ENCODE measurements around the gene DHX58.

The DHX58 gene

DNA sequence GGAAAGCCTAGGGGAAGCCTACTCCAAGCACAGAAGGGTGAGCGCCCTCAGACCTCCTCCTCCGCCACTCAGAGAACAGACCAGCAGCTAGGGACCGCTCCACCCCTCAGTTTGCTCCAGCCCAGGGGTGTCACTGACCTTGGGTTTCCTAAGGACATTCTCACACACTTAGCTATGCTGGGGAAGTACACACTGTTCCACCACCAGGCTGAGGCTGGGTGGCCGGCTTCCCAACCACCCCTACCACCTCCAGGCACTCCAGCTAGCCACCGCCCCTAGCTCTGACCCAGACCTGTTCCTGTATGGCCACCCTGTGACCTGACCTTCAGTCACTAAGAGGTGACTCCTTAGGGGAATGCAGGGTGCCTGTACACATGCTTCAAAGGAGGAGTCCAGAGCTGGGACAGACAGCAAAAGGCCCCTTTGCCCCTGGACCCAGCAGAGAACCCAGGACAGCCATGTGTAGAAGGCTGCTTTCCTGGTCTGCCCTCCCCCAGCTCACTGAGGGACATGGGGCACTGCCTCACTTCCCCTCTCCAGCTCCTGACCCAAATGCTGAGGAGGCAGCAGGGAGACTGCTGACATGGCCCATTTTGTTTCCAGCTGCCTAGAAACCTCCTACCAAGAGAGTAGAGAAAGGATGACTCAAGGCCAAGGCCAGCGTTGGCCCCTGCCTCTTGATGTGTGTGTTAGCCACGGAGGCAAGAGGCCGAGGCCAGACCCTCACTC lies 16.8 kb upstream of the DHX58 start:
- DNase-seq (ENCODE audit: low spot score), result no peak

DNA sequence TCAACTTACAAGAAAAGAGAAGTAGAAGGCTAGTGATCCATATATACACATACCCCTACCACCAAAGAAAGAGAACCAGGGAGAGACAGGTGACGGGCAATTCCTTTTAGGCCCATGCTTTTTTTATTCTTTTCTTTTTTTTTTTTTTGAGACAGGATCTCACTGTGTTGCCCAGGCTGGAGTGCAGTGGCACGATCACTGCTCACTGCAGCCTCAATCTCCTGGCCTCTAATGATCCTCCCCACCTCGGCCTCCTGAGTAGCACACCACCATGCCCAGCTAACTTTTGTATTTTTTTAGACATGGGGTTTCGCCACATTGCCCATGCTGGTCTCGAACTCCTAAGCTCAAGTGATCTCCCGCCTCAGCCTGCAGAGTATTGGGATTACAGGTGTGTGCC lies 14.9 kb upstream of the DHX58 start:
- no peak for DNase-seq (ENCODE audit: low spot score)

DNA sequence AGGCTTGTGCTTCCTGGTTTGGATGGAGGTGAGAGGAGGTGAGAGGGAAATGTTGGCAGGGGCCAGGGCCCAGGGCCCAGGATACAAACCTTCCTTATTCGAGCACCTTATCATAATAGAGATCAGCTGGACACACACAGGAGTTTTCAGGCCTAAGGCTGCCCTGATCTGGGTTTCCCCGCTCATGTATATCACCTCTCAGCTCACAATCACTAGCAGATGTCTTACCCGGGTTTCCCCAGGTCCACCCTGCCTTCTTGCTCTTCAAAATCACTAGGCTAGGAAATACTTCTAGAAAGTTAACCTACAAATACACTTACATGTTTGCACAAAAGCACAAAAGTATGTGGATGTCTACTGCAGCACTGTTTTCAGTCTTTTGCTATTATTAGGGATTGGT lies 14.3 kb upstream of the DHX58 start:
- DNase-seq (ENCODE audit: low spot score), result no peak

DNA sequence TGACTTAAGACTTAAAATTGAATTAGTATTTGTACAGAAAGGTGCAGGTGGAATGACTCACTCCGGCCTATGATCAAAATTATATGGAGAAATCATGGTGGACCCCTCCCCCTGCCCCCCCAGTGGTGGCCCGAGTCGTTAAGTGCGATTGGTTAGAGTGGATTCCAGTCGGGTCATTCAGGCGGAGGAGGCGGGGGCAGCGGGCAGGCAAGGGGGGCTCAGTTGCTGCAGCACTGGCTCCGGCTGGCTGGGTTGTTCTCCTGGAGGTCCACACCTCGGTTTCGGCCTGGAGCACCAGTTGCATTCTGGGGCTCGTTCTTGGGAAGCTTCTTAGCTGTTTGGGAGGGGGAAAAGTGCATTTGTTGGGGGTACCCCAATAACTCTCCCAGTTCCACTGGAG lies 13.1 kb upstream of the DHX58 start:
- no peak for DNase-seq (ENCODE audit: low spot score)

DNA sequence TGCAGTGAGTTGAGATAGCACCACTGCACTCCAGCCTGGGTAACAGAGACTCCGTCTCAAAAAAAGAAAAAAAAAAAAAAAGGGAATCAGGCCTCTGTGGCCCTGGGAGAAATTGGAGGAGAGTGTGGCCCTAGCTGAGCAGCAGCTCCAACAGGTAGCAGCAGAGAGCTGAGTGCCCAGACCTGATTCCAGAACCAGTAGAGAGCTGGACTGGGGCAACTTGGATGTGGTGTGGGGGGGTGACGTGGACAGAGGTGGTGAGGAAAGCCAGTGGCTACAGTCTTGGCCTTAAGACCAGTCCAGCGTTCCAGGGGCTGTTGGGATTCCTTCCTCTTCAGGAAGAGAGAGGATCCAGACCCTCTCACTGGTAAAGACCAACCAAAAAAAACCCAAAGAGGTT lies 11.7 kb upstream of the DHX58 start:
- no peak for DNase-seq (ENCODE audit: low spot score)

DNA sequence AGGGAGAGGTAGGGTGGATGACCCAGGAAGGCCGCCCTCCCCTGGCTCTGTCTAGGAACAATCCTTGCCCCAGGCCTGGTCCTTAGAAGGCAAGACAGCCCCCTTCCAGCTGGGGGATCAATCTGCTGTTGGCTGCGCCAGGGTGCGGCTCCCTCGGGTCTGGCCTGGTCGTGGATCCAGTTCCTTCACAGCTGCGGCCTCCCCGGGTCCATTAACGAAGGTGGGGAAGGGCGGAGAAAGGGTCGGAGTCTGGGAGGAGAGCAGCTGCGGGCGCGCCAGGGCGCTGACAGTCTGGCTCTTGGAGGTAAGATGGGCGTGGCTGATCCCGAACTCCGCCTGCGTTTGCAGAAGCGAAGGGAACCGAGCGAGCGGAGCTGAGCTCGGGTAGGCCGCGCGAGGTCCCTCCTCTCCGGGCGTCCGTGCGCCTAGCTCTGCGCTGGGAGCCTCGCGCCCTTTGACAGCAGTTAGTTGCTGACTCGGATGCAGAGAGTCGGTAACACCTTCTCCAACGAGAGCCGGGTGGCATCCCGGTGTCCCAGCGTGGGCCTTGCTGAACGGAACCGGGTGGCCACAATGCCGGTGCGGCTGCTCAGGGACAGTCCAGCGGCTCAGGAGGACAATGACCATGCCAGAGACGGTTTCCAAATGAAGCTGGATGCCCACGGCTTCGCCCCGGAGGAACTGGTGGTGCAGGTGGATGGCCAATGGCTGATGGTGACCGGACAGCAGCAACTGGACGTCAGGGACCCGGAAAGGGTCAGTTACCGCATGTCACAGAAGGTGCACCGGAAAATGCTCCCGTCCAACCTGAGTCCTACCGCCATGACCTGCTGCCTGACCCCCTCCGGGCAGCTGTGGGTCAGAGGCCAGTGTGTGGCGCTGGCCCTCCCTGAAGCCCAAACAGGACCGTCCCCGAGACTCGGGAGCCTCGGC lies 10.1 kb upstream of the DHX58 start, which contains the start of gene HSPB9:
TSS of gene HSPB9 (plus strand) at position 434 of the 933 bp plus-strand sequence. CDS start at position 481, 47 bp downstream.
- peak; percentile 86 for DNase-seq (ENCODE audit: low spot score)

DNA sequence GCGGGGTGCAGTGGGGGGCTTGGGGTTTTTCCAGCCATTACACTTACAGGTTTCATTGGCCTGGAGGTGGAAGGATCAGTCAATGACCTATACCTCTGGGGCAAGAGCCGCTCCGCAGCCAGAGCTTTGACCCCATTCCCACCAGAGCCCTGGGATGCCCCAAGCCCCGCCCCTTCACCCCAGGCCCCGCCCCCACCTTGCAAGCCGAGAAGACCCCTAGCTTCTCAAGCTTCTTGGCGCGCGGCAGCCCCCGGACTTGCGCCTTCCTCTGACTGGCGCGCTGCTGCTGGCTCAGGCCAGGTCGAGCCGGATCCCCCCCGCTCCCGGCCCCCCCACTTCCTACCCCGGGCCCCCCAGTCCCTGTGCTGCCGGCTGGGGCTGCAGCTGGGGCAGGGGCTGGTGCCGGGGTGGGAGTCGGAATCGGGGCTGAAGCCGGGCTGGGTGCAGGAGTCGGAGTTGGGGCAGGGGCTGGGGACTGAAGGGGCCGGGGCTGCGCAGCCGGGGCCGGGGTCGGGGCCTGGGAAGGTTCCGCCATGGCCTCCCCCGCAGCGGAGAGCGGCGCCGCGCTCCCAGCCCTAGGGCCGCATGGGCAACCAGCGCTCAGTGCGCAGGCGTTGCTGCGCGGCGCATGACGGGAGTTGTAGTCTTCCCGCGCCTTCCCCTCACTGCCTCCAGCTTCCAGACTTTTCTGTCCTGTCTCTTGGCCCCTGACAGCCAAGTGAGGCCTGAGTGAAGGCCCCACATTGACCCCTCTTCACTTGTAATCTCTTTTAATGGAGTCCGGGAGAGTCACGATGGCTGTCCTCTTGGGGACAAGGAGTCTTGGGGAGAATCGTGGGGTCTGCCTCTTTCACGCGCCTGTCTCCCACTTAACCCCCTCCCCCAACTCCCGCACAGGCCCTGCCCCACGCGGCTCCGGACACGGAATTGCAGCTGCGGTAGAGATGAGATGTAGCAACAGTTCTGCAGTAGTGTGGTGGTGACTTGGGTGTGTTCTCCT lies 8.6 kb upstream of the DHX58 start, which contains the start of gene KAT2A:
TSS of gene KAT2A (minus strand) at position 598 of the 1,000 bp plus-strand sequence. CDS start at position 535, 63 bp downstream.
- DNase-seq (ENCODE audit: low spot score), result peak; percentile 96

DNA sequence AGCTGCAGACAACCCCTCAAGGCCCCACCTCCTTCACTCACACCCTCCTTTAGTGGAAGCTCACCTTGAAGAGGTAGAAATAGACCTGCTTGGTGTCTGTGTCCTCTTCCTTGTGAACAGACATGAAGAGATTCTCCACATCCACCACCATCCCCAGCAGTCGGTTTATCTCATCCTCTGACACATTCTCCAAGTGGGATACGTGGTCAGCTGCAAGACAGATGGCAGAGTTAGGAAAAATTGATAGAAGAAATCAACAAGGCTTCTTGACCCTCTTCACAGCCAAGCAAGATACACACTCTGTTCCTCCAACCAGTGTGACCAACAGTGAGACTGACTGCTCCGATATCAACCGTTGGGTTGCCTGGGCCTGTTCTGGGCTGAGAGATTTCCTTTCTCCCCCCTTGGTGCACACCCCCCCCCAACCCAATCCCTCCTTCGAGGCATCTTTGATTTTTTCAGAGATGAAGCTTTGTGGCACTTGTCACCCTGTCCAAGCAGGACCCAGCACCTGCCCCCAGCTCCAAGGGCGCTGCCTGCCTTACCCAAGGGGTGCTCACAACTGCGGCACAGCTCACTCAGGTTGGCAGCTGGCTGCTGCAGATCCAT lies 7.8 kb upstream of the DHX58 start:
- DNase-seq (ENCODE audit: low spot score), result no peak

DNA sequence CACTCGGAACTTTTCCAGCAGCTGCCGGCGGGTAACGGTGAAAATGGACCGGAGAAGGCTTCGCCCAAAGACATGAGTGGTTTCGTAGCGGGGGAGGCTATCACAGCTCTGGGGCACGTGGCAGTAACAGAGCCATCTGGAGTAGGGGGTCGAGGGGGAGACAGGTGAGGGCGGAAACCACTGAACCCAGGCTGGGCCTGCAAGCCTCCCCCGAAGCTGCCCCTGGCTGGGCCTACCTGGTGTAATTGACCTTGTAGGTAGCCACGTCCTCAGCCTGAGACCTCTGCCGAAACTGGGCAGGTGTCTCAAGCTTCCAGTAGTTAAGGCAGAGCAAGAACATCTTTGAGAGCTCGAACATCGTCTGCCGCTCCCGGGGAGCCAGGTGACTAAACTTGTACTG lies 6.8 kb upstream of the DHX58 start:
- DNase-seq (ENCODE audit: low spot score), result no peak

DNA sequence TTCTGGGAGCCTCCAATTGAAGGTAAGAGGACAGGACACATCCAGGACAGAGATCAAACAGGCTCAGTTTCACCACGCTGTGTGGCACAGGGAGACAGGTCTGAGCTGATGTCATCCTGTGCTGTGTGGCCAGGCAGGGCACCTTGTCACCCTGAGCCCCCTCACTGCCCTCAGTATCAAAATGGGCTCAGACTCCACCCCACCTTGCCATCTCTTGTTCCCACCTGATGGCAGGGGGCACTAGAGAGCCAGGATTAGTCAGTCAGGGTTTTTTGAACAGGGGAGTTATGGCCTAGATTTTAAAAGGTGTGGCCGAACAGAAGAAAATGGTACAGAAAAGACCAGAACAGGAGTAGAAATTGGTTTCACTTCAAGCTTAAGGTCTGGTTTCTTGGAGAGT lies 6.0 kb upstream of the DHX58 start:
- DNase-seq (ENCODE audit: low spot score), result peak; percentile 42

DNA sequence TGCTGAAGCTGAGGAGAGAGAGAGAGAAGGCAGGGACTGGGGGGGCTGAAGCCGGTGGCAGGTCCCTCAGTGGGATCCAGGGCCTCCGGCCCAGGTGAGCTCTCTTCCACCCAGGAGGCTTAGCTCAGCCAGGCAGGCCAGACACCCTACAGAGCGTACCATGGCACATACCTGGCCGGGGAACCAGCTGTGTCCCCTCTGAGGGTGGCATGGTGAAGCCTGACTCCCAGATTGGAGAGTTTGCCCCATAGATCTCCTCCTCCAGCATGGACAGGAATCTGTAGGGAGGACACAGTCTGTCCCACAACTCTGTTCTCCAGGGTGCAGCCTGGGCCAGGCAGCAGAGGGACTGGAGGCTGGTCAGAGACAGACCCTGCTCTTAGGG lies 5.6 kb upstream of the DHX58 start:
- DNase-seq (ENCODE audit: low spot score), result no peak

DNA sequence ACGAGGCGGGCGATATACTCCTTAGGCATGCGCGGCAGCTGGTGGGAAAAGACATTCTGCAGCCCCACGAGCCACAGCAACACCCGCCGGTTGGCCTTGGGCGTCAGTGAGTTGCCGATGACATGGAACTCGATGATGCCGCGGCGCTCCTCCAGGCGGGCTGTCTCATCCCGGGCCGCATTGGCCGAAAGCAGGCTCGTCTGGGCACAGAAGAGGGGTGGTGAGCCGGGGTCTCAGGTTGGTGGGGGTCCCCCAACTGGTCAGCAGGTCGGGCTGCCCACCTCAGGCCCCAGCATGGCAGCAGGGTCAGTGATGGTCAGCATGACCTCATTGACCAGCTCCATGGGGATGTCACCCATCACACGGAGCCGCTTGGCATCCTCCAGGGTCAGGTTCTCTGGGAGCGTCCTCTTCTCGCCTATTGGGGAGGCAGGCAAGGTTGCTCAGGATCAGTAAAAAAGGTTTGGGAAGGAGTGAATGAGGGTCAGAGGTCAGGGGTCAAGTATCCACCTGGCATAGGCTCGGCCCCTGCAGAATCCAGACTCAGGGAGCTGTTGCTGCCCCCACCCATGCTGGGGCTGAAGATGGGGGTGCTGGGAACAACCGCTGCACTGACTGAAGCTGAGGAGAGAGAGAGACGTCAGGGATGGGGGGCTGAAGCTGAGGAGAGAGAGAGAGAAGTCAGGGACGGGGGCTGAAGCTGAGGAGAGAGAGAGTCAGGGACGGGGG lies 5.0 kb upstream of the DHX58 start:
- DNase-seq (ENCODE audit: low spot score), result no peak

DNA sequence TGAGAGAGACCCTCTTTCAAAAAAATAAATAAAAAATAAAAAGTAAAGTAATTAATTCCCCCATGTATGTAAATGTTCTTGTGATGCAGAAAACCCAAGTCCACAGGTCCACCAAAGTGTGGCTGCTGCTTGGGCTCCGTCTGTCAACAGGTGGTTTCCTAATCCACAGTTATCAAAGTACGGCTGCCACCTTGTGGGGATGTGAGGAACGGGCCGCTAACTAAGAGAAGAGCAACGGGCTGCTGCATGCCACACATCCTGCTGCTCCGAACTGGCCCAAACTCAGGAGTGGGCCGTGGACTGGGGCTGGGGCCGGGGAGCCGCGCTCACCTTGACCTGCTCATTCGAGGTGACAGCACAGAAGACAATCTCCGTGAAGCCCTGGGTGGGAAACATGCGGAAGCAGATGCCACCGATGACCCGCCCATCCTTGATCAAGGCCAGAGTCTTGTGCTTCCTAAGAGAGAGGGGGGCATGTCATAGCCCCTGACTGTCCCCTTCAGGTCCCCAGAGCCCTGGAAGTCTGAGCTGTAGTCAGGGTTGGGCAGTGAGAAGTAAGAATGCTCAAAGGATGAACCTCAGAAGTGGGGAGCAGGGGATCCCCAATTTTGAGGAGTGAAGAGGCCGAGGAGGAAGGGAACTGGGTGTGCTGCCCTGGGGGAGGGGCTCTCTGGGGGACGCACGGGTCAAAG lies 4.3 kb upstream of the DHX58 start:
- DNase-seq (ENCODE audit: low spot score), result peak; percentile 73

DNA sequence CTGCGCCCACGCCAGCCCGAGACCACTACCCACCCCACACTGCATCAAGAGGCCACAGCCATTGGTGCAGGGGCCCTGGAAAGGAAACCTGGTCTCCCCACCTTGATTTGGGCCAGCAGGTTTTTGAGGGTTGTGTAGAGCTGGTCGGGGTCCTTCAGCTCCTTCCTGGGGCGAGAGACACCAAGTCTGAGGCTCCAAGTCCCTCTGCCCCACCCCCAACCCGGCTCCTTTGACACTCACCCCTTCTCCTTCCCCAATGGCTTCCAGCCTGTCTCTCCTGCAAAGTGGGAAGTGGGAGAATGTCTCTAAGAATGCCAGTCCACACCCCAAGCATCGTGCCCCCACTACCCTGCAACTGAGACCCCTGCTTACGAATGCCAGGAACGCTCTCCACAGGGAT lies 1.6 kb upstream of the DHX58 start:
- DNase-seq (ENCODE audit: low spot score), result no peak

DNA sequence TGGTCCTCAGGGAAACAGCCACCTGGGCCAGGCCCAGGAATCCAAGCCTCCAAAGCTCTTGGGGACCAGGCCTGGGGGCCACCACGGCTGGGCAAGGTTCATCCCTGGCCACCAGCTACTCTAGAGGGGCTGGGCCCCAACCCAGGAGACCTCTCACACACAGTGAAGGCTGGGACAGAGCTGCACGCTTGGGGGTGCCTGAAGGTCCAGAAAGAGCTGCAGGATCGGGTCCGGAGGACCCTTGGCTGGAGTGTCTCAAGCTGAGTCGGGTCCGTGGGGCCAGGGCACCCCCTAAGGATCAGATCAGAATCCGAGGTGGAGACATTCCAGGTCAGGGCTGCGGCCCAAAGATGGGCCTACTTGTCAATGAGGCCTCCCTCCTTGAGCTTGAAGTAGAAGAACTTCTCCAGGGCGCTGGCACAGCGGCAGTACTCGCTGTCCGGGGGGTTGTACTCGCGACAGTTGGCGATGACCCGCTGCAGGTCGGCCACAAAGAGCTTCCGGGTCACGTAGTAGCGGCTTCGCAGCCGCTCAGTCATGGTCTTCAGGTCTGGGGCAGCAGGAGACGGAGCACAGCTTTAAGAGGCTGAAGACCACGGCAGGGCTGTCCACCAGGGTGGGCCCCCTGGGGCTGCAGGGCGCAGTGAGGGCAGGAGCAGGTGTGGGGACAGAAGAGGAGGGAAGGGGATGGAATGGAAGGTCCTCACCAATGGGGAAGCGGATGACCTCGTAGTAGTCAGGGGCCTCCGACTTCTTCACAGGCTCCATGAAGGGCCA lies 967 bp upstream of the DHX58 start:
- DNase-seq (ENCODE audit: low spot score), result no peak

DNA sequence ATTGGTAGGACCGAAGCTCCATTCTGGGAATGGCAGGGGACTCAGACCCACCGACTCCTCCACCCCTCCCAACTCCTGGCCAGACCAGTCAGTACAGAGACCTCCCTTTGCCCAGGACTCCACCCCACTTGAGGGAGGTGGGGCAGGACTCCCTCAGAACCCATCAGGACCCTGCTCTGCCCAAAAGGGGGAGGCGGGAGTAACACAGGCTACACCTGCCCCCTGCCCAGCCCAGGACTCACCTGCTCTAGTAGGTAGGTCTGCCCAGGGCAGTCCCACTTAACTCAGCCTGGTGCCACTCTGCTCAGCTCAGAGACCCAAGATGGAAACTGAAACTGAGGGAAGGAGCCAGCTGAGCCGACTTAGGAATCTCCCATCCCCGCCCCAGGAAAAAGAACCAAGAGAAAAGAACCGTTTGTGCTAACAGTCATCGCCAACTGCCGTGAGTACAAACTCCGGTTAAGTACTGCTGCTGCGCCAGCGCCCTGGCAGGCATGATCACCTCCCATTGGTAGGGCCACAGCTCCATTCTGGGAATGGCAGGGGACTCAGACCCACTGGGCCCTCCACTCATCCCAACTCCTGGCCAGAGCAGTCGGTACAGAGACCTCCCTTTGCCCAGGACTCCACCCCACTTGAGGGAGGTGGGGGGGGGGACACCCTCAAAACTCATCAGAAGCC lies 503 bp downstream of the DHX58 start:
- DNase-seq (ENCODE audit: low spot score), result no peak

DNA sequence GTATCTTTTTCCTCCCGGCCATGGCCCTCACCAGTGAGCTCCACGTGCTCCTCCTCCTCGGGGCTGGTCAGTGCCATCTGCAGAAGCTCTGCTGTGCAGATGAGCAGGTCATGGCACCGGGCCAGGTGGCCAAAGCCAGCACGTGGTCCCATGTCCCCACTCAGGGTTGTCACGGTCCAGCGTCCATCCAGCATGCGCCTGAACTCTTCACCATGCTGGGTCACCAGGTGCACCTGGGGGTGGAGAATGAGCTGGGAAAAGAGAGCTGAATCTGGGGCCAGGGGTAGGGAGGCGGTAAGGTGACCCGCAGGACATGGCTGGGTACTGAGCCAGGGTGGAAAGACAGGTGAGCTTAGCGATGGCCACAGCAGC lies 1.3 kb downstream of the DHX58 start:
- DNase-seq (ENCODE audit: low spot score), result no peak

DNA sequence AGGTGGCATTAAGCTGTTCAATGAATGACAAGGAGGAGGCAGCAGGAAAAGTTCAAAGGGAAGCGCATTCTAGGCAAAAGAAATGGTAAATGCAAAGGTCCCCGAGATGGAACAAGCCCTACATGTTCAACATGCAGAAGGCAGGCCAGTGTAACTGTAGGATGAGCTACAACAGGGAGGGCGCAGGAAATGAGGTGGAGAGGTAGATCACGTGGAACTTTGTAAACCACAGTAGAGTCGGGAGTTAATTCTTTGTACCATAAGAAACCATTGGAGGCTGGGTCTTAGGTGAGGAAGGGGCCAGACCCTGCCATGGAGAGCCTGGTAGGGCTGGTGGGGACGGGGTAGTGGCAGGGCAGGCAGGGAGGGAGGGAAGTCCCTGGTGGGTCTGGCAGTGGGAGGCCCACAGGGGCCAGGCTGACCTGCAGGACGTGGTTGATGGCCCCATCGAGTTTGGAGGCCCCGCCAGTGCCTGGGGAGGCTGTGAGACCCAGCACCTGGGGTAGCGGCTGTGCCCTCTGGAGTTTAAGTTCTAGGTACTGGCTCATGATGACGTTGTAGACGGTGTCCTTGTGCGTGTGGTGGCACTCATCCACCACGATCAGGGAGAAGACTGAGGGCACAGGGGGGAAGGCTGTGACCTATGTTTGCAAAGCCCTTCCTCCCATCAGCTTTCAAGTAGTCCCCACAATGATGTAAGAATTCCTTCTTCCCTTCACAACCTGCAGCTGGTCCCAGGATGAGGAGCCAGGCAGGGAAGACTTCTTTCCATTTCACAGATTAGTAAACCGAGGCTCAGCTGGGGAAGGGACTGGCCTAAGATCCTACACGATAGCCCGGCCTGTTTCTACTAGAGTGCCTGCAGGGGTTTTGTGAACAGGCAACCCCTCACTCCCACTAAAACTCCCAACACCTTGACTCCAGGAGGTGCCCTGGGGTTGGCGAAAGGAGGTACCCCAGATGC lies 1.9 kb downstream of the DHX58 start:
- DNase-seq (ENCODE audit: low spot score), result no peak
